AG04450 (cell line): ENCODE results near the gene NEUROD2. TPM values are rescaled to one million over a fixed set of nuclear protein-coding genes. Genes with fewer than 3 reads are reported as not detected.

Experiments
- CTCF ChIA-PET: fragments of 300-600, 350-600 bp; formaldehyde crosslinking; extraction: SDS; loops from one replicate; lab custom pipeline; 2022; ENCODE audit warnings: antibody characterized with exemption, inconsistent platforms; lab: Charles Lee
- POLR2A ChIA-PET: fragments of 350-600 bp; formaldehyde crosslinking; extraction: SDS; loops from one replicate; lab custom pipeline; 2021; ENCODE audit warnings: antibody characterized with exemption, inconsistent platforms; lab: Yijun Ruan, JAX
- DNase-seq: peaks from one replicate; pipeline ENCODE4 v3.0.0-alpha.2; 2011; ENCODE audit warnings: low read depth, low spot score
- H3K27ac ChIP-seq: one replicate; pipeline ENCODE4 v1.5.1; 2012; ENCODE audit warnings: low read depth, low read length, control low read depth
- H3K27me3 ChIP-seq: one replicate; pipeline ENCODE4 v1.6.0; 2012; ENCODE audit warnings: low read length; ENCODE audit not compliant: control insufficient read depth, insufficient read depth
- H3K4me3 ChIP-seq: 2 replicates; pipeline ENCODE4 v1.5.1; 2011; ENCODE audit warnings: mild to moderate bottlenecking, low read depth, low read length, control low read depth
- H3K9me3 ChIP-seq: 2 replicates; pipeline ENCODE4 v1.5.1; 2012; ENCODE audit warnings: low read length; ENCODE audit not compliant: control insufficient read depth, insufficient read depth
- CTCF ChIP-seq: IDR thresholded peaks from 2 replicates; pipeline ENCODE4 v1.5.1; 2011; ENCODE audit warnings: low read depth, low read length, control low read depth, inconsistent platforms
- polyA plus RNA-seq: library from polyadenylated mRNA; depleted of rRNA; stranded (reverse); fragments of >200 nt; gene quantifications from 2 replicates; pipeline ENCODE4 v1.2.3, GENCODE V29; 2011

Gene NEUROD2
- polyA plus RNA-seq, 1 experiment: not detected

- Histone ChIP-seq H3K9me3 (peaks cover 3% of the 10 kb centered on the region; the same call in 1 of the 2 replicates), H3K27me3 (peaks cover 94% of the 10 kb centered on the region), H3K27ac (no peak overlapping the region), H3K4me3 (no peak overlapping the region)
- DNase-seq: no peak
- POLR2A ChIA-PET: no interaction called here
- TF ChIP-seq CTCF: no peak
- CTCF ChIA-PET: interaction anchor here (1.0 to 3.6 kb wide), 2 partner anchors 22 to 23 kb away, joined by 7 to 23 read pairs; no protein-coding TSS in a partner anchor
Observed at GRCh38 chr17:39599004-39599664, 8.6 kb downstream of the NEUROD2 start.

GRCh38 chr17:39598630-39599003 lies 9.1 kb downstream of the NEUROD2 start:
- ChIA-PET POLR2A (no interaction called here), CTCF (interaction anchor here (1.0 to 1.3 kb wide), 2 partner anchors 21 to 23 kb away, joined by 4 to 7 read pairs; no protein-coding TSS in a partner anchor)
- H3K27me3 ChIP-seq: peaks cover 89% of the 10 kb centered on the region
- no peak for TF ChIP-seq CTCF
- no peak for DNase-seq
- no peaks in the 10 kb centered on the region; the same call in 1 of the 2 replicates for H3K9me3 ChIP-seq
- no peak overlapping the region for H3K27ac ChIP-seq
- no peak overlapping the region for H3K4me3 ChIP-seq

GRCh38 chr17:39598047-39598481 lies 9.7 kb downstream of the NEUROD2 start:
- H3K9me3 ChIP-seq: no peaks in the 10 kb centered on the region; the same call in 1 of the 2 replicates
- DNase-seq: no peak
- H3K27me3 ChIP-seq: peaks cover 88% of the 10 kb centered on the region
- H3K4me3 ChIP-seq: no peak overlapping the region
- no peak for TF ChIP-seq CTCF
- ChIA-PET POLR2A (no interaction called here), CTCF (interaction anchor here (1.0 to 1.3 kb wide), 2 partner anchors 21 to 23 kb away, joined by 4 to 7 read pairs; no protein-coding TSS in a partner anchor)
- H3K27ac ChIP-seq: no peak overlapping the region

DNA sequence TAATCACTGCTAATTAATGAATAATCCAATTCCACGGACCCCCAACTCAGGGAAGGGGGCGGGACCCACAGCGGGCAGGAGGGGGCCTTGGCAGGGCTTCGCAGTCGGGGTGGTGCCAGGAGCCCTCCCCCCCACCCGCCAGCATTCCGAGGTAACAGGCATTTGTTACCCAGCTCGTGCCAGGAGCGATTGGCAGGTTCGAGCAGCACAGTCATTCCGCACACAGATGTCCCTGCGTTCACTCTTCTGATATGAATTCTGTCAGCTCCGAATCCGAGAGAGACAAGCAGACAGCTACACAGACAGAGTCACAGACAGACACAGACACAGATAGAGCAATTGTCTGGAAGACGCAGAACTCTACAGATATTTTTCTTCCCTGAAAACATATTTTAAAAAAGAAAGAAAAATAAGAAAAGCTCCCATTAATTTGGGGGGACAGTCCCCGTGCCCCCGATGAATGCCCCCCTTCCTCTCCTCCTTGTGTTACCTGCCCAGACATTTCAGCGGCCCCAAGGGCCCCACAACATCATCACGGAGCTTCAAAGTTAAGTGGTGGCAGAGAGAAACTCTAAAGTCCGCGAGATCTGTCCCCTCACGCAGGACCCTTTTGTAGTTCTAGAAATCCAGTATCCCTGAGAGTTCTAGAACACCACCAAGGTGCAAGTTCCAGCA lies 10.2 kb downstream of the NEUROD2 start:
- H3K4me3 ChIP-seq: no peak overlapping the region
- H3K9me3 ChIP-seq: no peaks in the 10 kb centered on the region; the same call in 1 of the 2 replicates
- ChIA-PET CTCF (interaction anchor here (1.3 kb wide), 1 partner anchor 22 kb away, joined by 4 read pairs; no protein-coding TSS in a partner anchor), POLR2A (no interaction called here)
- no peak for TF ChIP-seq CTCF
- peaks cover 84% of the 10 kb centered on the region for H3K27me3 ChIP-seq
- no peak for DNase-seq
- H3K27ac ChIP-seq: no peak overlapping the region
